ENCODE data around the gene FNDC5. TPM values are rescaled to one million over a fixed set of nuclear protein-coding genes. Genes with fewer than 3 reads are reported as not detected.

FNDC5 gene
- total and polyA plus RNA-seq, 9 of the 15 experiments (the other 6 are each of a cell fraction or from before 2014, with no cell fraction given), result 0.06 to 2.1 (median 0.22) TPM

DNA sequence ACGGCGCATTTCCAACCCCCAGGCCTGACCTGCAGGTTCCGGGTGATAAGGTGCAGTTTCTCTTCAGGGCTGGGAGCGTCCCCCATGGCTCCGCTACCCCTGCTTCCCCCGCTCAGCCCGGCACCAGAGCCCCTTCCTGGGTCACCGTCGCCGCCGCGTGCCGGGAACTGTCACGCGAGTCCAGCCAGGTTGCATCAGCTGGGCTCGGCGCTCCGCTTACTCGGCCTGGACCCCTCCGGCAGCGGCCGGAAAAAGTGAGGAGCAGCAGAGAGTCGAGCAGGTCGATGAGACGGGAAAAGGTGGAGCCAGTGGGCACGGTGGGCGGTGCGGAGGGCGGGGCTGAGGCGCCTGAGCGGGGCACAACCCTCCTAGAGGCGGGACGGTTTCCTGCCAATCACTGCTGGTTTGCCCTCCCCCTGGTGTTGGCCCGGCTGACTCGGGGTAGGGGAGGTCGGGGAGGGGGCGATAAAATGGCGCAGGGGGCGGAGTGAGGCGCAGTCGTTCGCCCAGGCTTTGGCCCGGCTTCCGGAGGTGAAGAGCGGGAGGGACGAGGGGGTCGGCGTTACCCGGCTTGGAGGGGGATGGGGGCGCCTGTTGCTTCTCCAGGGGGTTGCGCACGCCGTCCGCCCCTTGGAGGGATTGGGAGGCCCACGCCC, 53.4 kb downstream of the FNDC5 start, which contains the start of the genes S100PBP and YARS1 (continued):
- TF ChIP-seq, protein P1, sequence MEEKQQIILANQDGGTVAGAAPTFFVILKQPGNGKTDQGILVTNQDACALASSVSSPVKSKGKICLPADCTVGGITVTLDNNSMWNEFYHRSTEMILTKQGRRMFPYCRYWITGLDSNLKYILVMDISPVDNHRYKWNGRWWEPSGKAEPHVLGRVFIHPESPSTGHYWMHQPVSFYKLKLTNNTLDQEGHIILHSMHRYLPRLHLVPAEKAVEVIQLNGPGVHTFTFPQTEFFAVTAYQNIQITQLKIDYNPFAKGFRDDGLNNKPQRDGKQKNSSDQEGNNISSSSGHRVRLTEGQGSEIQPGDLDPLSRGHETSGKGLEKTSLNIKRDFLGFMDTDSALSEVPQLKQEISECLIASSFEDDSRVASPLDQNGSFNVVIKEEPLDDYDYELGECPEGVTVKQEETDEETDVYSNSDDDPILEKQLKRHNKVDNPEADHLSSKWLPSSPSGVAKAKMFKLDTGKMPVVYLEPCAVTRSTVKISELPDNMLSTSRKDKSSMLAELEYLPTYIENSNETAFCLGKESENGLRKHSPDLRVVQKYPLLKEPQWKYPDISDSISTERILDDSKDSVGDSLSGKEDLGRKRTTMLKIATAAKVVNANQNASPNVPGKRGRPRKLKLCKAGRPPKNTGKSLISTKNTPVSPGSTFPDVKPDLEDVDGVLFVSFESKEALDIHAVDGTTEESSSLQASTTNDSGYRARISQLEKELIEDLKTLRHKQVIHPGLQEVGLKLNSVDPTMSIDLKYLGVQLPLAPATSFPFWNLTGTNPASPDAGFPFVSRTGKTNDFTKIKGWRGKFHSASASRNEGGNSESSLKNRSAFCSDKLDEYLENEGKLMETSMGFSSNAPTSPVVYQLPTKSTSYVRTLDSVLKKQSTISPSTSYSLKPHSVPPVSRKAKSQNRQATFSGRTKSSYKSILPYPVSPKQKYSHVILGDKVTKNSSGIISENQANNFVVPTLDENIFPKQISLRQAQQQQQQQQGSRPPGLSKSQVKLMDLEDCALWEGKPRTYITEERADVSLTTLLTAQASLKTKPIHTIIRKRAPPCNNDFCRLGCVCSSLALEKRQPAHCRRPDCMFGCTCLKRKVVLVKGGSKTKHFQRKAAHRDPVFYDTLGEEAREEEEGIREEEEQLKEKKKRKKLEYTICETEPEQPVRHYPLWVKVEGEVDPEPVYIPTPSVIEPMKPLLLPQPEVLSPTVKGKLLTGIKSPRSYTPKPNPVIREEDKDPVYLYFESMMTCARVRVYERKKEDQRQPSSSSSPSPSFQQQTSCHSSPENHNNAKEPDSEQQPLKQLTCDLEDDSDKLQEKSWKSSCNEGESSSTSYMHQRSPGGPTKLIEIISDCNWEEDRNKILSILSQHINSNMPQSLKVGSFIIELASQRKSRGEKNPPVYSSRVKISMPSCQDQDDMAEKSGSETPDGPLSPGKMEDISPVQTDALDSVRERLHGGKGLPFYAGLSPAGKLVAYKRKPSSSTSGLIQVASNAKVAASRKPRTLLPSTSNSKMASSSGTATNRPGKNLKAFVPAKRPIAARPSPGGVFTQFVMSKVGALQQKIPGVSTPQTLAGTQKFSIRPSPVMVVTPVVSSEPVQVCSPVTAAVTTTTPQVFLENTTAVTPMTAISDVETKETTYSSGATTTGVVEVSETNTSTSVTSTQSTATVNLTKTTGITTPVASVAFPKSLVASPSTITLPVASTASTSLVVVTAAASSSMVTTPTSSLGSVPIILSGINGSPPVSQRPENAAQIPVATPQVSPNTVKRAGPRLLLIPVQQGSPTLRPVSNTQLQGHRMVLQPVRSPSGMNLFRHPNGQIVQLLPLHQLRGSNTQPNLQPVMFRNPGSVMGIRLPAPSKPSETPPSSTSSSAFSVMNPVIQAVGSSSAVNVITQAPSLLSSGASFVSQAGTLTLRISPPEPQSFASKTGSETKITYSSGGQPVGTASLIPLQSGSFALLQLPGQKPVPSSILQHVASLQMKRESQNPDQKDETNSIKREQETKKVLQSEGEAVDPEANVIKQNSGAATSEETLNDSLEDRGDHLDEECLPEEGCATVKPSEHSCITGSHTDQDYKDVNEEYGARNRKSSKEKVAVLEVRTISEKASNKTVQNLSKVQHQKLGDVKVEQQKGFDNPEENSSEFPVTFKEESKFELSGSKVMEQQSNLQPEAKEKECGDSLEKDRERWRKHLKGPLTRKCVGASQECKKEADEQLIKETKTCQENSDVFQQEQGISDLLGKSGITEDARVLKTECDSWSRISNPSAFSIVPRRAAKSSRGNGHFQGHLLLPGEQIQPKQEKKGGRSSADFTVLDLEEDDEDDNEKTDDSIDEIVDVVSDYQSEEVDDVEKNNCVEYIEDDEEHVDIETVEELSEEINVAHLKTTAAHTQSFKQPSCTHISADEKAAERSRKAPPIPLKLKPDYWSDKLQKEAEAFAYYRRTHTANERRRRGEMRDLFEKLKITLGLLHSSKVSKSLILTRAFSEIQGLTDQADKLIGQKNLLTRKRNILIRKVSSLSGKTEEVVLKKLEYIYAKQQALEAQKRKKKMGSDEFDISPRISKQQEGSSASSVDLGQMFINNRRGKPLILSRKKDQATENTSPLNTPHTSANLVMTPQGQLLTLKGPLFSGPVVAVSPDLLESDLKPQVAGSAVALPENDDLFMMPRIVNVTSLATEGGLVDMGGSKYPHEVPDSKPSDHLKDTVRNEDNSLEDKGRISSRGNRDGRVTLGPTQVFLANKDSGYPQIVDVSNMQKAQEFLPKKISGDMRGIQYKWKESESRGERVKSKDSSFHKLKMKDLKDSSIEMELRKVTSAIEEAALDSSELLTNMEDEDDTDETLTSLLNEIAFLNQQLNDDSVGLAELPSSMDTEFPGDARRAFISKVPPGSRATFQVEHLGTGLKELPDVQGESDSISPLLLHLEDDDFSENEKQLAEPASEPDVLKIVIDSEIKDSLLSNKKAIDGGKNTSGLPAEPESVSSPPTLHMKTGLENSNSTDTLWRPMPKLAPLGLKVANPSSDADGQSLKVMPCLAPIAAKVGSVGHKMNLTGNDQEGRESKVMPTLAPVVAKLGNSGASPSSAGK (IDR thresholded peaks at IDR 0.05), result peak; percentile 87
- TF ChIP-seq CC2D1A (IDR thresholded peaks at IDR 0.05), result peak; percentile 24; the same call in 1 of the 2 replicates
- TF ChIP-seq, protein P2, sequence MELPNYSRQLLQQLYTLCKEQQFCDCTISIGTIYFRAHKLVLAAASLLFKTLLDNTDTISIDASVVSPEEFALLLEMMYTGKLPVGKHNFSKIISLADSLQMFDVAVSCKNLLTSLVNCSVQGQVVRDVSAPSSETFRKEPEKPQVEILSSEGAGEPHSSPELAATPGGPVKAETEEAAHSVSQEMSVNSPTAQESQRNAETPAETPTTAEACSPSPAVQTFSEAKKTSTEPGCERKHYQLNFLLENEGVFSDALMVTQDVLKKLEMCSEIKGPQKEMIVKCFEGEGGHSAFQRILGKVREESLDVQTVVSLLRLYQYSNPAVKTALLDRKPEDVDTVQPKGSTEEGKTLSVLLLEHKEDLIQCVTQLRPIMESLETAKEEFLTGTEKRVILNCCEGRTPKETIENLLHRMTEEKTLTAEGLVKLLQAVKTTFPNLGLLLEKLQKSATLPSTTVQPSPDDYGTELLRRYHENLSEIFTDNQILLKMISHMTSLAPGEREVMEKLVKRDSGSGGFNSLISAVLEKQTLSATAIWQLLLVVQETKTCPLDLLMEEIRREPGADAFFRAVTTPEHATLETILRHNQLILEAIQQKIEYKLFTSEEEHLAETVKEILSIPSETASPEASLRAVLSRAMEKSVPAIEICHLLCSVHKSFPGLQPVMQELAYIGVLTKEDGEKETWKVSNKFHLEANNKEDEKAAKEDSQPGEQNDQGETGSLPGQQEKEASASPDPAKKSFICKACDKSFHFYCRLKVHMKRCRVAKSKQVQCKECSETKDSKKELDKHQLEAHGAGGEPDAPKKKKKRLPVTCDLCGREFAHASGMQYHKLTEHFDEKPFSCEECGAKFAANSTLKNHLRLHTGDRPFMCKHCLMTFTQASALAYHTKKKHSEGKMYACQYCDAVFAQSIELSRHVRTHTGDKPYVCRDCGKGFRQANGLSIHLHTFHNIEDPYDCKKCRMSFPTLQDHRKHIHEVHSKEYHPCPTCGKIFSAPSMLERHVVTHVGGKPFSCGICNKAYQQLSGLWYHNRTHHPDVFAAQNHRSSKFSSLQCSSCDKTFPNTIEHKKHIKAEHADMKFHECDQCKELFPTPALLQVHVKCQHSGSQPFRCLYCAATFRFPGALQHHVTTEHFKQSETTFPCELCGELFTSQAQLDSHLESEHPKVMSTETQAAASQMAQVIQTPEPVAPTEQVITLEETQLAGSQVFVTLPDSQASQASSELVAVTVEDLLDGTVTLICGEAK (IDR thresholded peaks at IDR 0.05), result peak; percentile 82
- TF ChIP-seq, protein P2 (CRISPR knock-in tag; IDR thresholded peaks at IDR 0.05), result no peak
- no peak; the same call in 1 of the 2 replicates for TF ChIP-seq ZNF134 (CRISPR knock-in tag; conservative IDR thresholded peaks at IDR 0.05)
- peak; percentile 53 for TF ChIP-seq FUS (optimal IDR thresholded peaks at IDR 0.05; ENCODE audit: low read depth, low read length)
- TF ChIP-seq SRF (CRISPR knock-in tag; IDR thresholded peaks at IDR 0.05), result peak in 1 of 2 experiments; percentile 44; a peak in 1 of 4 replicates

Measured in K562 (cell line).